Stimulated activated effector memory CD8-positive, alpha-beta T cell treated with anti-CD3 and anti-CD28 coated beads, Interleukin-12 subunit alpha, Interleukin-12 subunit beta, amount 100 ng/mL, for 72 hours (primary cell): ENCODE data around the gene SLC38A10.

Experiments used
- ATAC-seq: fragments of 150-1000 bp; cut with Tn5 transposase; 2 replicates; pipeline ENCODE4 v1.10.0; 2021
- DNase-seq, 2 donors: peaks; one replicate each; pipeline ENCODE4 v3.0.0; 2021 to 2022; ENCODE audit warnings: low spot score in 2 of 2
- H3K27ac Mint-ChIP-seq: one replicate; pipeline ENCODE4 v1.8.0; 2022; ENCODE audit warnings: mild to moderate bottlenecking, mixed read lengths
- H3K36me3 Mint-ChIP-seq: one replicate; pipeline ENCODE4 v1.8.0; 2022; ENCODE audit warnings: mild to moderate bottlenecking, mixed read lengths
- H3K4me1 Mint-ChIP-seq: one replicate; pipeline ENCODE4 v1.8.0; 2022; ENCODE audit warnings: mixed read lengths
- H3K4me3 Mint-ChIP-seq: one replicate; pipeline ENCODE4 v1.8.0; 2022; ENCODE audit warnings: mild to moderate bottlenecking, mixed read lengths
- H3K9me3 Mint-ChIP-seq: one replicate; pipeline ENCODE4 v1.8.0; 2022; ENCODE audit warnings: mixed read lengths

SLC38A10 gene

GRCh38 chr17:81251709-81252301 lies 43.3 kb downstream of the SLC38A10 start:
- Mint-ChIP-seq H3K27ac (no peak overlapping the region), H3K9me3 (no peaks in the 10 kb centered on the region), H3K4me3 (no peak overlapping the region), H3K36me3 (peaks cover 63% of the 10 kb centered on the region), H3K4me1 (peaks cover 25% of the 10 kb centered on the region)
- DNase-seq (no peak), ATAC-seq (no peak)

GRCh38 chr17:81251094-81251708 lies 43.9 kb downstream of the SLC38A10 start:
- no peak for ATAC-seq
- no peak for DNase-seq
- H3K4me3 Mint-ChIP-seq: no peak overlapping the region
- no peaks in the 10 kb centered on the region for H3K9me3 Mint-ChIP-seq
- no peak overlapping the region for H3K27ac Mint-ChIP-seq
- peaks cover 64% of the 10 kb centered on the region for H3K36me3 Mint-ChIP-seq
- peaks cover 26% of the 10 kb centered on the region for H3K4me1 Mint-ChIP-seq

- Mint-ChIP-seq H3K36me3 (peaks cover 69% of the 10 kb centered on the region), H3K27ac (no peak overlapping the region)
- no peak for DNase-seq
These were observed 44.6 kb downstream of the SLC38A10 start for GRCh38 chr17:81250286-81251093.

DNA sequence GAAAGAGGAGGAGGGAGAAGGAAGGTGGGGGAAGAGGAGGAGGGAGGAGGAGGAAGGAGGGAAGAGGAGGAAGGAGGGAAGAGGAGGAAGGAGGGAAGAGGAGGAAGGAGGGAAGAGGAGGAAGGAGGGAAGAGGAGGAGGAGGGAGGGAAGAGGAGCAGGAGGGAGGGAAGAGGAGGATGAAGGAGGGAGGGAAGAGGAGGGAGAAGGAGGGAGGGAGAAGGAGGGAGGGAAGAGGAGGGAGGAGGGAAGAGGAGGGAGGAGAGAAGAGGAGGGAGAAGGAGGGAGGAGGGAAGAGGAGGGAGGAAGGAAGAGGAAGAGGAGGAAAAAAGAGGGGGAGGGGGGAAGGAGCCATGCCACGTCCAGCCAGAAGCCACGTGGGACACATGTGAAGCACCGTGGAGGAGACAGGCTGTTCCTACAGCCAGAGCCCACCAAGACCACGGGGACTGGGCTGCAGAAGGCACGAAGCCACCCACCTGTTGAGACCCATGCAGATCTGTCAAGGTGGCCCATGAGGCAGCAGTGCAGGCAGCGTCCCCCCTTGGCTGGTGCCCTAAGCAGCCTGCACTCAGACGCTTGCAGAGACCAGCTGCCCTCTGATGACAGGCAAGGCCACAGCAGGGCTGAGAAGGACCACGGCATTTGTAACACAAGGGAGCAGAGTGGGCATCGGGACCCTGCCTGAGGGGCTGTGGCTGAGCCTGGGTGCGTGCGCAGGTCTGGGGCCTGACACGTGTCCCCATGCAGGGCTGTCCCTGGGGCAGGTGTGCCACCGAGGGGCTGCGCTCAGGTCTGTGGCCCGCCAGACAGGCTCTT lies 45.7 kb downstream of the SLC38A10 start:
- H3K4me3 Mint-ChIP-seq: no peak overlapping the region
- H3K9me3 Mint-ChIP-seq: no peaks in the 10 kb centered on the region
- peaks cover 78% of the 10 kb centered on the region for H3K36me3 Mint-ChIP-seq
- DNase-seq (no peak), ATAC-seq (no peak)
- H3K27ac Mint-ChIP-seq: peak overlapping the region; percentile 29
- H3K4me1 Mint-ChIP-seq: peaks cover 36% of the 10 kb centered on the region

More at GRCh38 chr17:81250286-81251093, 44.6 kb downstream of the SLC38A10 start:
- ATAC-seq: no peak
- H3K4me1 Mint-ChIP-seq: peaks cover 26% of the 10 kb centered on the region
- no peak overlapping the region for H3K4me3 Mint-ChIP-seq
- no peaks in the 10 kb centered on the region for H3K9me3 Mint-ChIP-seq

DNA sequence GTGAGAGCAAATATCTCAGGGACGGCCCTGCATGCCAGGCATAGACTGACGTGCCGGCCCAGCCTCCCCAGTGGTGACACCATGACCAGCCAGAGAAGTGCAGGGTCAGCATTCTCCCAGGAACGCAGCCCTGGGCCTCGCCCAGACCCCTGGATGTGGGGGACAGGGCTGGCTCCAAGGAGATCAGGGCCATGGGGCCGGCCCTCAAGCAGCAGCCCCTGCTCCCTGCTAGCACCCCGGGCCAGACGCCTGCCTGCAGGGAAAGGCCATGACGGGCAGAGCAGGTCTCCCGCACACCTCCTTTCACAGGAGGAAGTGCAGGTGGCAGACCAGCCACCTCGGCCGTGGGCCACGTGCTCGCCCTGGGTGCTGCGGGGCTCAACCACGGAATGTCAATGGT lies 46.5 kb downstream of the SLC38A10 start:
- Mint-ChIP-seq H3K36me3 (peaks cover 85% of the 10 kb centered on the region), H3K9me3 (no peaks in the 10 kb centered on the region), H3K27ac (peak overlapping the region; percentile 29), H3K4me1 (peaks cover 30% of the 10 kb centered on the region), H3K4me3 (no peak overlapping the region)
- ATAC-seq: no peak
- DNase-seq: no peak

GRCh38 chr17:81247339-81247990 lies 47.6 kb downstream of the SLC38A10 start:
- Mint-ChIP-seq H3K36me3 (peaks cover 79% of the 10 kb centered on the region), H3K4me1 (peaks cover 23% of the 10 kb centered on the region), H3K27ac (no peak overlapping the region), H3K9me3 (no peaks in the 10 kb centered on the region), H3K4me3 (no peak overlapping the region)
- ATAC-seq (no peak), DNase-seq (no peak)

GRCh38 chr17:81246679-81247338 lies 48.3 kb downstream of the SLC38A10 start:
- Mint-ChIP-seq H3K27ac (no peak overlapping the region), H3K9me3 (no peaks in the 10 kb centered on the region), H3K36me3 (peaks cover 79% of the 10 kb centered on the region), H3K4me3 (no peak overlapping the region), H3K4me1 (peaks cover 25% of the 10 kb centered on the region)
- DNase-seq: no peak
- ATAC-seq: no peak

DNA sequence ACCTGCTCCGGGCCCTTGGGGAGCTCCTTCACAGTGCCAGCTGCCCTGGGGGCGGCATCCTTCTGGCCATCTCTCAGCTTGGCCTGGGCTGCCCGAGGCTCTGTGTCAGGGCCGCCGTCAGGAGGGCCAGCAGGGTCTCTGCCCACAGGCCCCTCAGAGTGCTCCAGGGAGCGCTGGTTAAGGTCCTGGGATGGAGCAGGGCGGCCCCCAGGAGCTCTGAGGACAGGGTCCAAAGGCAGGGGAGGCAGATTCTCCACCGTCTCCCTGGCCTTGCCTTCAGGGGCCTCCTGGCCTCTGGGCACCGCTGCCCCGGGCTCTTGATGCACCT lies 48.8 kb downstream of the SLC38A10 start:
- Mint-ChIP-seq H3K4me1 (peaks cover 30% of the 10 kb centered on the region), H3K4me3 (no peak overlapping the region), H3K9me3 (no peaks in the 10 kb centered on the region), H3K27ac (no peak overlapping the region), H3K36me3 (peaks cover 79% of the 10 kb centered on the region)
- no peak for ATAC-seq
- no peak for DNase-seq

- H3K27ac Mint-ChIP-seq: peak overlapping the region; percentile 71
- ATAC-seq (no peak), DNase-seq (no peak)
- no peak overlapping the region for H3K4me3 Mint-ChIP-seq
- H3K9me3 Mint-ChIP-seq: no peaks in the 10 kb centered on the region
- H3K4me1 Mint-ChIP-seq: peaks cover 35% of the 10 kb centered on the region
- H3K36me3 Mint-ChIP-seq: peaks cover 79% of the 10 kb centered on the region
These were observed 49.3 kb downstream of the SLC38A10 start for GRCh38 chr17:81245665-81246342.

GRCh38 chr17:81245024-81245664 lies 50.0 kb downstream of the SLC38A10 start:
- ATAC-seq: peak; percentile 83
- Mint-ChIP-seq H3K9me3 (no peaks in the 10 kb centered on the region), H3K4me1 (peaks cover 39% of the 10 kb centered on the region), H3K36me3 (peaks cover 80% of the 10 kb centered on the region), H3K27ac (peak overlapping the region; percentile 71), H3K4me3 (no peak overlapping the region)
- DNase-seq: no peak

GRCh38 chr17:81244358-81245023 lies 50.6 kb downstream of the SLC38A10 start:
- DNase-seq: no peak
- ATAC-seq: no peak
- H3K4me1 Mint-ChIP-seq: peaks cover 43% of the 10 kb centered on the region
- H3K27ac Mint-ChIP-seq: peak overlapping the region; percentile 71
- H3K36me3 Mint-ChIP-seq: peaks cover 80% of the 10 kb centered on the region
- H3K9me3 Mint-ChIP-seq: no peaks in the 10 kb centered on the region
- no peak overlapping the region for H3K4me3 Mint-ChIP-seq

- H3K4me1 Mint-ChIP-seq: peaks cover 43% of the 10 kb centered on the region
- H3K36me3 Mint-ChIP-seq: peaks cover 83% of the 10 kb centered on the region
- no peak overlapping the region for H3K27ac Mint-ChIP-seq
- DNase-seq: no peak
- H3K9me3 Mint-ChIP-seq: no peaks in the 10 kb centered on the region
- no peak overlapping the region for H3K4me3 Mint-ChIP-seq
- no peak for ATAC-seq
These were observed 51.8 kb downstream of the SLC38A10 start for GRCh38 chr17:81243333-81243664.
